HepG2 (cell line): ENCODE measurements around the gene IL26.

ENCODE experiments used
- FOXO4 ChIP-seq: sonication (generic); formaldehyde crosslinking; conservative IDR thresholded peaks from 2 replicates; pipeline ENCODE4 v1.8.1; 2023; ENCODE audit warnings: missing genetic modification reagents
- YY1 ChIP-seq: IDR thresholded peaks from 2 replicates; pipeline ENCODE4 v1.6.1; 2011; ENCODE audit warnings: low read length, low read depth, moderate library complexity, mild to moderate bottlenecking; ENCODE audit not compliant: insufficient read depth, insufficient replicate concordance
- ZNF232 ChIP-seq: sonication (generic); formaldehyde crosslinking; IDR thresholded peaks from 2 replicates; pipeline ENCODE4 v1.4.0; 2020; ENCODE audit warnings: missing genetic modification reagents, borderline replicate concordance
- ZNF441 ChIP-seq: sonication (generic); formaldehyde crosslinking; IDR thresholded peaks from 2 replicates; pipeline ENCODE4 v1.7.0; 2021; ENCODE audit warnings: missing genetic modification reagents, borderline replicate concordance
- ZNF790 ChIP-seq: sonication (generic); formaldehyde crosslinking; IDR thresholded peaks from 2 replicates; pipeline ENCODE4 v1.8.0; 2022; ENCODE audit warnings: missing genetic modification reagents, mild to moderate bottlenecking, borderline replicate concordance

- TF ChIP-seq YY1 (no peak), FOXO4 (CRISPR knock-in tag) (no peak), ZNF232 (CRISPR knock-in tag) (no peak), ZNF441 (CRISPR knock-in tag) (no peak), ZNF790 (no peak)
Observed at GRCh38 chr12:68163560-68164081, 62.0 kb downstream of the IL26 start.
